Osteoblast (primary cell): ENCODE measurements around the gene KBTBD12. TPM values are rescaled to one million over a fixed set of nuclear protein-coding genes. Genes with fewer than 3 reads are reported as not detected.
A peak's percentile ranks its signal among the peaks of the same experiment; 100 is the strongest.
"Not testable (repeated sequence)": the region's sequence is repeated elsewhere in the genome, so short reads cannot be mapped to it uniquely, and the experiment has no call there.

Experiments
- DNase-seq: peaks from one replicate; pipeline ENCODE4 v3.0.0; 2011; ENCODE audit warnings: low spot score, mixed read lengths; ENCODE audit not compliant: insufficient read length; ENCODE audit errors: missing footprints
- H2AFZ ChIP-seq: 2 replicates; pipeline ENCODE4 v1.6.0; 2011; ENCODE audit warnings: mild to moderate bottlenecking, low read length
- H3K27ac ChIP-seq: 2 replicates; pipeline ENCODE4 v1.5.1; 2011; ENCODE audit warnings: mild to moderate bottlenecking, low read depth, low read length, moderate library complexity
- H3K27me3 ChIP-seq: 2 replicates; pipeline ENCODE4 v1.6.0; 2012; ENCODE audit warnings: mild to moderate bottlenecking, control low read depth, inconsistent platforms, low read length, moderate library complexity; ENCODE audit not compliant: insufficient read depth
- H3K36me3 ChIP-seq: 2 replicates; pipeline ENCODE4 v1.5.1; 2011; ENCODE audit warnings: mild to moderate bottlenecking, low read length, control low read depth, moderate library complexity; ENCODE audit not compliant: insufficient read depth
- H3K4me1 ChIP-seq: 2 replicates; pipeline ENCODE4 v1.5.1; 2011; ENCODE audit warnings: mild to moderate bottlenecking, low read length, control low read depth, moderate library complexity; ENCODE audit not compliant: insufficient read depth
- H3K4me2 ChIP-seq: 2 replicates; pipeline ENCODE4 v1.6.0; 2011; ENCODE audit warnings: mild to moderate bottlenecking, low read length; ENCODE audit not compliant: insufficient read depth
- H3K4me3 ChIP-seq: fragments of 200-600 bp; sonication (generic); 3 replicates; pipeline ENCODE4 v1.5.1; 2012; ENCODE audit warnings: mild to moderate bottlenecking, low read length, inconsistent platforms; ENCODE audit not compliant: insufficient read depth
- H3K79me2 ChIP-seq: 2 replicates; pipeline ENCODE4 v1.6.0; 2012; ENCODE audit warnings: mild to moderate bottlenecking, low read length, control low read depth, inconsistent platforms; ENCODE audit not compliant: insufficient read depth
- H3K9me3 ChIP-seq: 2 replicates; pipeline ENCODE4 v1.5.1; 2011; ENCODE audit warnings: low read depth, low read length, control low read depth
- H4K20me1 ChIP-seq: 2 replicates; pipeline ENCODE4 v1.6.0; 2012; ENCODE audit warnings: mild to moderate bottlenecking, low read length, control low read depth; ENCODE audit not compliant: insufficient read depth
- CTCF ChIP-seq: IDR thresholded peaks from 2 replicates; pipeline ENCODE4 v1.5.1; 2011; ENCODE audit warnings: mild to moderate bottlenecking, low read depth, low read length, moderate library complexity; ENCODE audit errors: extremely low read depth
- total RNA-seq: library from RNA; depleted of rRNA; stranded (reverse); fragments of >200 nt; gene quantifications from 2 replicates; pipeline ENCODE4 v1.2.3, GENCODE V29; 2012

KBTBD12 gene
- total RNA-seq, 1 donor: not detected

GRCh38 chr3:127888156-127888555 is 26.9 kb upstream of the KBTBD12 start:
- no peaks in the 10 kb centered on the region for H4K20me1 ChIP-seq
- H3K27me3 ChIP-seq: peaks cover 3% of the 10 kb centered on the region
- DNase-seq: no peak
- no peaks in the 10 kb centered on the region for H3K79me2 ChIP-seq
- H2AFZ ChIP-seq: no peak overlapping the region
- H3K9me3 ChIP-seq: no peaks in the 10 kb centered on the region
- H3K4me3 ChIP-seq: no peak overlapping the region
- H3K4me2 ChIP-seq: no peak overlapping the region
- peaks cover 2% of the 10 kb centered on the region for H3K4me1 ChIP-seq
- H3K27ac ChIP-seq: no peak overlapping the region
- no peaks in the 10 kb centered on the region for H3K36me3 ChIP-seq
- no peak for TF ChIP-seq CTCF

GRCh38 chr3:127888564-127889107 is 26.4 kb upstream of the KBTBD12 start:
- H3K4me3 ChIP-seq: no peak overlapping the region
- no peak for DNase-seq
- peaks cover 3% of the 10 kb centered on the region for H3K27me3 ChIP-seq
- H3K79me2 ChIP-seq: no peaks in the 10 kb centered on the region
- H2AFZ ChIP-seq: no peak overlapping the region
- H3K4me2 ChIP-seq: no peak overlapping the region
- no peaks in the 10 kb centered on the region for H3K9me3 ChIP-seq
- peaks cover 2% of the 10 kb centered on the region for H3K4me1 ChIP-seq
- H4K20me1 ChIP-seq: no peaks in the 10 kb centered on the region
- H3K27ac ChIP-seq: no peak overlapping the region
- no peak for TF ChIP-seq CTCF
- H3K36me3 ChIP-seq: no peaks in the 10 kb centered on the region

- Histone ChIP-seq H3K36me3 (no peaks in the 10 kb centered on the region), H3K4me3 (no peak overlapping the region), H3K9me3 (no peaks in the 10 kb centered on the region), H4K20me1 (no peaks in the 10 kb centered on the region), H2AFZ (no peak overlapping the region), H3K27ac (peak overlapping the region; percentile 18), H3K4me2 (no peak overlapping the region), H3K4me1 (peaks cover 2% of the 10 kb centered on the region), H3K79me2 (no peaks in the 10 kb centered on the region), H3K27me3 (peaks cover 3% of the 10 kb centered on the region)
- DNase-seq: no peak
- TF ChIP-seq CTCF: no peak
Measured at GRCh38 chr3:127889461-127889863, 25.6 kb upstream of the KBTBD12 start.

- no peak for TF ChIP-seq CTCF
- Histone ChIP-seq H4K20me1 (no peaks in the 10 kb centered on the region), H3K27me3 (peaks cover 3% of the 10 kb centered on the region), H2AFZ (no peak overlapping the region), H3K79me2 (no peaks in the 10 kb centered on the region), H3K4me2 (no peak overlapping the region), H3K36me3 (no peaks in the 10 kb centered on the region), H3K27ac (no peak overlapping the region), H3K4me3 (no peak overlapping the region), H3K9me3 (no peaks in the 10 kb centered on the region), H3K4me1 (peaks cover 2% of the 10 kb centered on the region)
- DNase-seq: no peak
Measured at GRCh38 chr3:127889976-127890650, 24.9 kb upstream of the KBTBD12 start.

GRCh38 chr3:127890651-127891290 is 24.3 kb upstream of the KBTBD12 start:
- not testable (repeated sequence) for H3K4me3 ChIP-seq, H3K27ac ChIP-seq, H3K4me2 ChIP-seq, H3K27me3 ChIP-seq, H3K79me2 ChIP-seq, H3K36me3 ChIP-seq, H3K4me1 ChIP-seq, H2AFZ ChIP-seq, DNase-seq, H4K20me1 ChIP-seq, H3K9me3 ChIP-seq
